NCI-H510A treated with DMSO at 0.1 percent for 48 hours (cell line): Measurements from ENCODE around the gene ARPC2.
"Not testable (repeated sequence)": the region's sequence is repeated elsewhere in the genome, so short reads cannot be mapped to it uniquely, and the experiment has no call there.

Experiments used
- DNase-seq: peaks from one replicate; lab custom pipeline; 2025; lab: John Stamatoyannopoulos, UW

ARPC2 gene

GRCh38 chr2:218216674-218217359 lies at the start of gene ARPC2:
Gene ARPC2 (plus strand): TSS chr2:218217189. CDS start chr2:218217471, 282 bp downstream.
- peak; percentile 90 for DNase-seq

- DNase-seq: no peak
These were observed 49.0 kb upstream of the ARPC2 start for GRCh38 chr2:218168016-218168415.

- DNase-seq: peak; percentile 14
These were observed 48.1 kb upstream of the ARPC2 start for GRCh38 chr2:218168635-218169462.

GRCh38 chr2:218169757-218170546 lies 47.0 kb upstream of the ARPC2 start:
- no peak for DNase-seq

GRCh38 chr2:218171744-218172143 lies 45.2 kb upstream of the ARPC2 start:
- not testable (repeated sequence) for DNase-seq

- DNase-seq: no peak
These were observed 44.1 kb upstream of the ARPC2 start for GRCh38 chr2:218172845-218173244.

- DNase-seq: no peak
These were observed 37.2 kb upstream of the ARPC2 start for GRCh38 chr2:218179782-218180181.

GRCh38 chr2:218180467-218181114 lies 36.4 kb upstream of the ARPC2 start:
- DNase-seq: no peak

GRCh38 chr2:218184331-218184730 lies 32.7 kb upstream of the ARPC2 start:
- no peak for DNase-seq

- DNase-seq: peak; percentile 70
These were observed 30.6 kb upstream of the ARPC2 start for GRCh38 chr2:218186355-218186766.

- no peak for DNase-seq
These were observed 30.1 kb upstream of the ARPC2 start for GRCh38 chr2:218186876-218187275.

GRCh38 chr2:218187296-218188015 lies 29.5 kb upstream of the ARPC2 start:
- no peak for DNase-seq

- no peak for DNase-seq
These were observed 28.5 kb upstream of the ARPC2 start for GRCh38 chr2:218188528-218188927.

- DNase-seq: no peak
These were observed 24.0 kb upstream of the ARPC2 start for GRCh38 chr2:218192902-218193430.

GRCh38 chr2:218193701-218194100 lies 23.3 kb upstream of the ARPC2 start:
- DNase-seq: no peak

GRCh38 chr2:218194880-218195279 lies 22.1 kb upstream of the ARPC2 start:
- DNase-seq: peak; percentile 4

- peak; percentile 13 for DNase-seq
These were observed 20.0 kb upstream of the ARPC2 start for GRCh38 chr2:218196974-218197373.

GRCh38 chr2:218202266-218202665 lies 14.7 kb upstream of the ARPC2 start:
- DNase-seq: no peak

- DNase-seq: no peak
These were observed 7.9 kb upstream of the ARPC2 start for GRCh38 chr2:218209078-218209477.

GRCh38 chr2:218214116-218214515 lies 2.9 kb upstream of the ARPC2 start:
- DNase-seq: no peak

GRCh38 chr2:218216336-218216673 lies 684 bp upstream of the ARPC2 start:
- DNase-seq: no peak
